Choroid plexus epithelial cell (primary cell): Measurements from ENCODE around the gene GMPS.
"Not testable (repeated sequence)": the region's sequence is repeated elsewhere in the genome, so short reads cannot be mapped to it uniquely, and the experiment has no call there.

Experiments used
- DNase-seq: peaks from one replicate; pipeline ENCODE4 v3.0.0-alpha.2; 2010; ENCODE audit warnings: low read depth
- H3K4me3 ChIP-seq: 2 replicates; pipeline ENCODE4 v1.5.1; 2011; ENCODE audit warnings: low read depth, mild to moderate bottlenecking, control low read depth, low read length, moderate library complexity
- TF ChIP-seq, protein P1 (sequence below): conservative IDR thresholded peaks from 2 replicates; pipeline ENCODE4 v1.5.1; 2011; ENCODE audit warnings: low read depth, mild to moderate bottlenecking, control low read depth, inconsistent platforms, low read length, moderate library complexity

Gene GMPS

GRCh38 chr3:155870133-155870944, at the start of gene GMPS:
GMPS (plus strand) TSS chr3:155870650; CDS start chr3:155870871, 221 bp downstream.
- H3K4me3 ChIP-seq: peak within 1 kb of the TSS; percentile 96
- DNase-seq: peak; percentile 94
- TF ChIP-seq, protein P1, sequence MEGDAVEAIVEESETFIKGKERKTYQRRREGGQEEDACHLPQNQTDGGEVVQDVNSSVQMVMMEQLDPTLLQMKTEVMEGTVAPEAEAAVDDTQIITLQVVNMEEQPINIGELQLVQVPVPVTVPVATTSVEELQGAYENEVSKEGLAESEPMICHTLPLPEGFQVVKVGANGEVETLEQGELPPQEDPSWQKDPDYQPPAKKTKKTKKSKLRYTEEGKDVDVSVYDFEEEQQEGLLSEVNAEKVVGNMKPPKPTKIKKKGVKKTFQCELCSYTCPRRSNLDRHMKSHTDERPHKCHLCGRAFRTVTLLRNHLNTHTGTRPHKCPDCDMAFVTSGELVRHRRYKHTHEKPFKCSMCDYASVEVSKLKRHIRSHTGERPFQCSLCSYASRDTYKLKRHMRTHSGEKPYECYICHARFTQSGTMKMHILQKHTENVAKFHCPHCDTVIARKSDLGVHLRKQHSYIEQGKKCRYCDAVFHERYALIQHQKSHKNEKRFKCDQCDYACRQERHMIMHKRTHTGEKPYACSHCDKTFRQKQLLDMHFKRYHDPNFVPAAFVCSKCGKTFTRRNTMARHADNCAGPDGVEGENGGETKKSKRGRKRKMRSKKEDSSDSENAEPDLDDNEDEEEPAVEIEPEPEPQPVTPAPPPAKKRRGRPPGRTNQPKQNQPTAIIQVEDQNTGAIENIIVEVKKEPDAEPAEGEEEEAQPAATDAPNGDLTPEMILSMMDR: peak; percentile 35

GRCh38 chr3:155828490-155829098, 41.9 kb upstream of the GMPS start:
- H3K4me3 ChIP-seq, DNase-seq: not testable (repeated sequence)

GRCh38 chr3:155835341-155836071, 34.9 kb upstream of the GMPS start:
- TF ChIP-seq, protein P1: no peak
- no peak overlapping the region for H3K4me3 ChIP-seq
- DNase-seq: no peak

DNA sequence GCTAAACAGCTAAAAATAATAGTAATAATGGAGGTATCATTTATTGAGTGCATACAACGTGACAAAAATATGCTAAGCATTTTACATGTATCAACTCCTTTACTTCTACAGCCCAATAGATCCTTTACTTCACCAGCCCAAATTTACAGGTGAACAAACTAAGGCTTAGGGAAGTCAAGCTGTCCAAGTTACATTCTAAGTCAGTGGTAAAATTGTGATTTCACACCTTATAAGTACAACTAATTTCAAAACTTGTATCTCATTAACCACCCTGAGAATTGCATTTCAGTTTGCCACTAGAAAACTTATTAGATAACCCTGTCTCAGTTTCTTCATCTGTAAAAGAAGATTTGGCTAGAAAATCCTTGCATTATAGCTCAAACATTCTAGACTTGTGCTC, 26.9 kb upstream of the GMPS start:
- DNase-seq: no peak
- TF ChIP-seq, protein P1: no peak
- no peak overlapping the region for H3K4me3 ChIP-seq

DNA sequence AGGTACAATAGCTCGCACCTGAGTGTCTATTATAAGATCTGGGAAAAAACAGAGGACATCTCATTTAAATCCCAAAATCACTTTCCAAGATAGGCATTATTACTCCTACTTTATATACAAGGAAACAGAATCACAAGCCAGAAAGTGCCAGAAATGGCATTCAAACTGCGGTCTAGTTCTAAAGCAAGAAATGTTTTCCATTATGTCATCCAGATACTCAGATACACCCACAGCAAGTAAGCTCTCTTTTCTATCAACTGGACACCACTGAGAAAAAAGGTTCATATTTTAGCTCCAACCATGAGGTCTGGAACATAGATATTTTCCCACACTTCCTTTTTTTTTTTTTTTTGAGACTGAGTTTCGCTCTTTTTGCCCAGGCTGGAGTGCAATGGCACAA, 24.3 kb upstream of the GMPS start:
- DNase-seq: no peak
- no peak overlapping the region for H3K4me3 ChIP-seq
- TF ChIP-seq, protein P1: no peak

DNA sequence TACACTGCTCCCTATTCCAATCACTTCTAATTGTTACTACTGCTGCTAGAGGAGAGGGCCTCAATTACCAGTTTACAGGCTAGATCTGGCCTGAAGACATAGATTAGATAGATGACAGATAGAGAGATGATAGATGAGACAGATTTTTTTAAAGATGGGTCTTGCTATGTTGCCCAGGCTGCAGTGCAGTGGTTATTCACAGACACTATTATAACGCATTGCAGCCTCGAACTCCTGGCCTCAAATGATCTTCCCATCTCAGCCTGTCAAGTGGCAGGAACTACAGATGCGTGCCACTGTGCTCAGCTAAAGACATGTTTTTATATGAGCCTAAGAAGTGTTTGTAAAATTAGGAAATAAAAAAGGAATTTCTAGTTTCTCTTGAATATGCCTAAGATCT, 22.5 kb upstream of the GMPS start:
- TF ChIP-seq, protein P1: no peak
- DNase-seq: no peak
- H3K4me3 ChIP-seq: no peak overlapping the region

- not testable (repeated sequence) for DNase-seq, H3K4me3 ChIP-seq
Observed at GRCh38 chr3:155849404-155849803, 21.0 kb upstream of the GMPS start.
